Stimulated activated CD4-positive, alpha-beta T cell treated with anti-CD3 and anti-CD28 coated beads, Interleukin-15, amount 100 ng/mL, for 1 hour (primary cell): ENCODE measurements around the gene CYP2S1.
"Not testable (repeated sequence)": the region's sequence is repeated elsewhere in the genome, so short reads cannot be mapped to it uniquely, and the experiment has no call there.

Source experiments
- DNase-seq, 2 donors: peaks; one replicate each; pipeline ENCODE4 v3.0.0-alpha.2; 2020; ENCODE audit warnings: low read depth in 1 of 2, low spot score in 1 of 2

CYP2S1 gene

DNA sequence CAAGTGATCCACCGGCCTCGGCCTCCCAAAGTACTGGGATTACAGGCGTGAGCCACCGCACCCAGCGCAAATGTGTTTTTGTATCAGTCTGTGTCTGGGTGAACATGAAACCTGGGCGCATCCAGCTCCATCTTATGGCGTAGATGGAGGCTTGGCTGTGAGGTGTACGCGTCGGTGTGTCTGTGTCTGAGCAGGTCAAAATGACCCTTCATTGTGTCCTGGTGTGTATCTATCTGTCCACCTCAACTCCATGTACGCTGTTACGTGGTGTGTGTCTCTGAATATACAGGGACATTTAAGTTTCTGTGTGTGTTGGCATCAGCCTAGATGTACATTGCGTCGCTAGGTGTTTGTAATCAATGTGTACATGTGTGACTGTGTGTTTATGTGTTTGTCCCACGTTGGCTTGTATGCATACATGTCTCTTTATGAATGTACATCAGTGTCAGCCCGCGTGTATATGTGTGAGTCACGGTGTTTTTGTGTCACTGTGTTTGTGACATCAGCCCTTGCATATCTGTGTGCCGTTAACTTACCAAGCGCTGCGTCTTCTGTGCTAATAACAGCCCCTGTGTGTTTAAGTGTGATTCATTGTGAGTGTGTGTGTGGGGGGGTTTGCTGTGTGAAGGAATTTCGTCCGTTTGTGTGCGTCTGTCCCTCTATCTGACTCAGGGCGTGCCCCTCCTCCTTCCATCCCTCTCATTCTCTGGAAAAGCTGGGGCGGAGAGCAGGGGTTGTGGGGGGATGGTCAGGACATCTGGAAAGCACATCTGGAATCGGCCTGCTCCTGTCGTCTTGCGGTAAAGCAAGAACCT lies 32.4 kb downstream of the CYP2S1 start:
- DNase-seq: peak in 1 of 2 donors; percentile 12

DNA sequence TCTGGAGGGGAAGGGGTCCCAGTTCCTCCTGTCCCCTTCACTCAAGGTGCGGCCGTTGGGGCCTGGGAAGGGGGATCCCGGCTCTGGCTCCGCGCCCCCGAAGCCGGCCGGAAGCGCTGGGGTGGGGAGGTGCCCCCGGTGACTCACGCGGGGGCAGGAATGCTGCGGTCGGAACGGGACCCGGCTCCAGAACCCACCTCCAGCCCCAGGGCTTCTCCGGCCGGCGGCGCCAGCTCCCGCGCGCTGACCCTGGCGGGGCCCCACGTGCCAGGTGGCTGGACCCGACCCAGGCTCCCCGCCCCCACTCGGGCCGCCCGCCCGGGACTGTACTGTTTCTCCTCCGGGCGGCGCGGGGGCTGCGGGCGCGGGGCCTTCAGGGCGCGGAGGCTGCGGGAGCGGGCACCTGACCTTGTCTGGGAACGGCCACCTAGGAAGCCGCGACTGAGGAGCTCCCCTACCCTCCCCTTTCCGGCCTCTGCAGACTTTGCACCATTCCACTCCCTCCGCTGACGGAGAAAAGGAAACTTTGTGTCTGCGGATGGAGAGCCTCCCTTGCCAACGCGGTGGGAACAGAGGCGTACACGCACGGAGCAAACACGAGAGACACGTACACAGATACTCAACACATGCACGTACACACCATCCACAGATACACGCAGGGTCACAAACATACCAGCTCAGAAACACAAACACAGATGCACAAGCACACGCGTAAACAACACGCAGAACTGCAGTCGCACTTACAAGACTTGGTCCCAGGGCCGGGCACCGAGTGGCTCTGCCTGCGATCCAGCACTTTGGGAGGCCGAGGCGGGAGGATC lies 33.2 kb downstream of the CYP2S1 start:
- DNase-seq: peak; percentile 6 to 20

DNA sequence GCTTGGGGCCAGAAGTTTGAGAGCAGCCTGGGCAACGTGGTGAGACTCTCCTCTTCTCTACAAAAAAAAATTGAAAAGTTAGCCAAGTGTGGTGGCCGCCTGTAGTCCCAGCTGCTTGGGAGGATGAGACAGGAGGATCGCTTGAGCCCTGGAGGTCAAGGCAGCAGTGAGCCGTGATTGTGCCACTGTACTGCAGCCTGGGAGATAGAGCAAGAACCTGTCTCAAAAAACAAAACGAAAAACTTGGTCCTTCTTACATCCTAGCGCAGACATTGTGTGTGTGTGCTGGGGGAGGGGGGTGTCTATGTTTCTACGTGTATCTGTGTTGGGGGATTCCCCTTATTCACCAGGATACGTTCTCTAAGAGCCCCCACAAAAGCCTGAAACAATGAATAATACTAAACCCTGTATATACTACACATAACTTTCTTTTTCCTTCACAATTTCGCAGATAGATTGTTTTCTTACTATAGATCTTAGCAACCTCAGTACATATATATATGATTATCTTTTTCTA lies 33.9 kb downstream of the CYP2S1 start:
- DNase-seq: no peak

DNA sequence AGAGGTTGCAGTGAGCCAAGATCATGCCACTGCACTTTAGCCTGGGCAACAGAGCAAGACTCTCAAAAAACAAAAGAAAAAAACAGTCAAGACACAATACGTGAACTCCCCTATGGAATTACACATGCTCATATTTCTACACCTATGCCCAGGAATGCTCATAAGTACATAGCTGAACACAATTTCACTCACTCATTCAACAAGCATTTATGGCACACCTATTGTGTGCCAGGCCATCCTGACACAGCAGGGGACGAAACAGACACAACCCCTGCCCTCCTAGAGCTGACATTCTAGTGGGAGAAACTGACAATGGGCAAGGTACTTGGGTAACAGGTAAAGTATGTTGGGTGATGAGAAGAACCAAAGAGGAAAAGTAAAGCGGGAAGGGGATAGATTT lies 35.5 kb downstream of the CYP2S1 start:
- no peak for DNase-seq

DNA sequence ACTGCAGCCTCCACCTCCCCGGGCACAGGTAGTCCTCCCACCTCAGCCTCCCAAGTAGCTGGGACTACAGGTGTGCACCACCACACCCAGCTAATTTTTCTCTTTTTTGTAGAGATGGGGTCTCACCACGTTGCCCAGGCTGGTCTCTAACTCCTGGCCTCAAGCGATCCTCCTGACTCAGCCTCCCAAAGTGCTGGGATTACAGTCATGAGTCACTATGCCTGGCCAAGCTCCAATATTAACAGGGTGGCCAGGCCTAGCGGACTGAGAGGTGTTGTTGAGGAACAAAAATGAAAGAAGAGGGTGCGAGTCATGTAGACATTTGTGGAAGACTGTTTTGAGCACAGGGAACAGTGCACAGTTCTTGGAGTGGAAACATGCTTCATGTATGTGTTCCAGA lies 36.3 kb downstream of the CYP2S1 start:
- DNase-seq: not testable (repeated sequence)

DNA sequence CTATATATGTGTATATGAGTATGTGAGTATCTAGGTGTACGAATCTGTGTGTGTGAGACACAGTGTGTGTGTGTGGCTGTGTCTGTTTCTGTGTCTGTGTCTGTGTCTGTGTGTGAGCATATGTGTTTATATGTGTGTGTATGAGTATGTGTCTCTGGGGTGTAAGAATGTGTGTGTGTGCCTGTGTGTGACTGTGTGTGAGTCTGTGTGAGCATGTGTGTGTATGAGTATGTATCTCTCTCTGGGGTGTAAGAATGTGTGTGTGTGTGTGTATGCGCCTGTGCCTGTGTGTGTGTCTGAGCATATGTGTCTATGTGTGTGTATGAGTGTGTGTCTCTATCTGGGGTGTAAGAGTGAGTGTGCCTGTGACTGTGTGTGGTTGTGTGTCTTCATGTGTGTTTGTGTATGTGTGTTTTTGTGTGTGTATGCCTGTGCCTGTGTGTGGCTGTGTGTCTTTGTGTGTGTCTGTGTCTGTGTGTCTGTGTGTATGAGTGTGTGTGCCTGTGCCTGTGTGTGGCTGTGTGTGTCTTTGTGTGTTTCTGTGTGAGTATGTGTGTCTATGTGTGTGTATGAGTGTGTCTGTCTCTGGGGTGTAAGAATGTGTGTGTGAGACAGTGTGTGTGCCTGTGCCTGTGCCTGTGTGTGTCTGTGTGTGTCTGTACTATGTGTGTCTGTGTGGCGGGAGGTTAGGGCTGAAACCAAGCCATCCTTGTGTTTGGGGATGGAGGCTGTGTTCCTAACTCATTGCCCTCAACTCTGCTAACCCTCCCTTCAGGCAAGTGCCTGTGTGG lies 37.2 kb downstream of the CYP2S1 start:
- no peak for DNase-seq

DNA sequence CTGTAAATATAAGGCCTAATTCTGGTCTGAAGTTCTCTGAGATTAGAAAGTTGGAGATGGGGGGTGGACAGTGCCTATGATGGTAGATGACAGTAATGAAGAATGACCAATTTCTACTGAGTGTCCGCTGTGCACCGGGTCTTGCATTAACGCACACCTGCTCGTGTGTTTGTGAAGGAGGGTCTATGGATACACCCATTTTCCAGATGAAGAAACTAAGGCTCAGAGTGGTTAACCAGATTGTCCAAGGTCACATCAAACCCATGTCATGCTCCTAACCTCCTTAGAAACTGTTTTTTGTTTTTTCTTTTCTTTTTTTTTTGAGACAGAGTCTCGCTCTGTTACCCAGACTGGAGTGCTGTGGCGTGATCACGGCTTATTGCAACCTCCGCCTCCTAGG lies 39.7 kb downstream of the CYP2S1 start:
- no peak for DNase-seq

DNA sequence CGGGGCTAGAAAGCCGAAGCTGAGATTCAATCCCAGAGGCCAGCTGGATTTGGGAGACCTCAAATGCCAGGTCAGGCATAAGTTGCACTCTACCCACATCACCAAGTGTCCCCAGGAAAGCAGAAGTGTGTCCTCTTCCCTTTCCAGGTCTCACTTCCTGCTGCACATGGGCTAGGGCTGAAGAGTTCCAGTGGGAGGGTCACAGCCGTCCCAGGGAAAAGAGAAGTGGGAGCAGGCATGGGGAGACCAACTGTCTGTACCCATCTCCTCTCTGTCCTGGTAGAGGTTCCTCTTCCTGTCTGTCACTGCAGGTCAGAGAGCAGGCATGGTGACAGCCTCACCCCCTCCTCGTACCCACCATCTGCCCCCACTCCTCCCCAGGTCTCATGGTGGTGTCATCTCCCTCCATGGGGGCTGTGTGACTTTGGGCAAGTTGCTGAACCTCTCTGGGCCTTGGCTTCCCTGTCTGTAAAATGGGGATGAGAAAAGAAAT lies 40.8 kb downstream of the CYP2S1 start:
- no peak for DNase-seq

DNA sequence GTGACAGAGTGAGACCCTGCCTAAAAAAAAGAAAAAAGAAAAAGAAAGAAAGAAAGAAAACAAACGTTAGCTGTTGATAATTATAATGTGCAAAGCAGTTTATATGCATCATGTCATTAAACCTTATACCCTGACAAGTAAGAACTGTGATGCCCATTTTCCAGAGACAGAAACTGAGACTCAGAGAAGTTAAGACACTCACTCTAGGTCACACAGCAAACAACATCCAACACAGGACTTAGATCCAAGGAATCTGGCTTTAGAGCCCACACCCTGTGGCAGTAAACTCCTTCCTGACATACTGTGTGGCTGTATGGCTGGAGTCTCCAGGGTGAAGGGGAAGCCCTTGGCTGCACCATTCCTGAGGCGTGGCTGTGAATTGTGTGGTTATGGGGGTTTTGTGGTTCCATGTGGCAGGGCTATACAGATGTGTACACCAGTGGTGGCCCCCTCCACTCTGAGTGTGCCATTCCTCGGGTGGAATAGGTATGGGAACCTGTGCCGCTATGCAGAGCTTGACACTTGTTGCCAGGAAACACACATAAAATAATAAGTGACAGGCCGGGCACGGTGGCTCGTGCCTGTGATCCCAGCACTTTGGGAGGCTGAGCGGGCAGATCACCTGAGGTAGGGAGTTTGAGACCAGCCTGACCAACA lies 41.6 kb downstream of the CYP2S1 start:
- no peak for DNase-seq

DNA sequence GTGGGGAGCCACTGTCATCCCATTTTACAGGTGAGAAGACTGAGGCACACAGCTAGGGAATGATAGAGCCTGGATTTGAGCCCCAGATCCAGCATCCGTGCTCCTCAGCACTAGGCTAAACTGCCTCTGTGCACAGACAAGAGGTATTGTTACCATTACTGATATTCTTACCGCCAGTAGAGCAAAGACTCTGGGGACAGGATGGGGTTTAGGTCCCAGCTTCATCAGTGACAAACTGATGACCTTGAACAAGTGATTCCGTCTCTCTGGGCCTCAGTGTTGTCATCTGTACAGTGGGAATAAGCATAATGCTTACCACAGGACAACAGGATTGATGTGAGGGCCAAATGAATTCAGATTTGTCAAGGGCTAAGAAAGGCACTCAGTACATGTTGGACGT lies 42.5 kb downstream of the CYP2S1 start:
- no peak for DNase-seq

DNA sequence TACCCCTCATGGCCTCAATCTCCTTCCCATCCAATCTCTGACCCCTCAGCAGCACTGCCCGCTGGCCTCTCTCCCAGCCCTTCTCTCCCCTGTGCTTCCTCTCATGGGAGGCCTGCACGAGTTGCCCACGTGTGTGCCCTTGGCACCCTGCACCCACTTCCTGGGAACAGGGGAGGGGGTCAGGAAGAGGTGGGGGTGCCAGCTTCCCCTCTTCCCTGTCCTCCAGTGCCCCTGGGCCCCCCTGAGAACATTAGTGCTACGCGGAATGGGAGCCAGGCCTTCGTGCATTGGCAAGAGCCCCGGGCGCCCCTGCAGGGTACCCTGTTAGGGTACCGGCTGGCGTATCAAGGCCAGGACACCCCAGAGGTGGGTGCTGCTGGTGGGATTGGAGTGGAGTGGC lies 45.2 kb downstream of the CYP2S1 start:
- no peak for DNase-seq

DNA sequence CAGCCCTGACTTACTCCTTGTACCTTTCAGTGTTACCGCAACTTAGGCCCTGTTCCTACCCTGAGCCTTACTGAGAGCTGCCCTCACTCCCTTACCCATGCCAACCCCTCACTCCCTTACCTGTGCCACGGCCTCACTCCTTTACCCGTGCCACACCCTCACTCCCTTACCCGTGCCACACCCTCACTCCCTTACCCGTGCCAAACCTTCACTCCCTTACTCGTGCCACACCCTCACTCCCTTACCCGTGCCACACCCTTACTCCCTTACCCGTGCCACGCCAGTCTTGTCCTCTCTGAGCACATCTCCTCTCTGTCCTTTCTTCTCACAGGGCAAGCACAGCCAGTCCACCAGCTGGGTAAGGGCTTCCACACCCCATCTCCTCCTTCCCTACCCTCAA lies 46.3 kb downstream of the CYP2S1 start:
- no peak for DNase-seq

DNA sequence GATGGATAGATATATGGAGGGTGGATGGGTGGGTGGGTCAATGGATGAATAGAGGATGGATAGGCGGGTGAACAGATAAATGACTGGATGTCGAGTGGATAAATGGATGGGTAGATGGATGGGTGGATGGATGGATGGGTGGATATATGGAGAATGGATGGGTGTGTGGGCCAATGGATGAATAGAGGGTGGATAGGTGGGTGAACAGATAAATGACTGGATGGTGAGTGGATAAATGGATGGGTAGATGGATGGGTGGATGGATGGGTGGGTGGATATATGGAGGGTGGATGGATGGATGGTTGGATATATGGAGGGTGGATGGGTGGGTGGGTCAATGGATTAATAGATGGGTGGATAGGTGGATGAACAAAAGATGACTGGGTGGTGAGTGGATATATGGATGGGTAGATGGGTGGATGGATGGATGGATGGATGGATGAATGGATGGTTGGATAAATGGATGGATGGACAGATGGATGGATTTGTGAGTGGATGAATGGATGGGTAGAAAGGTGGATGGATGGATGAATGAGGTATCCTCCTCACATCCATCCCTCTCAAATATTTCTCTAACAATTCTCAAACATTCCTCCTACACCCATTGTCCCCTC lies 47.0 kb downstream of the CYP2S1 start:
- DNase-seq: no peak

DNA sequence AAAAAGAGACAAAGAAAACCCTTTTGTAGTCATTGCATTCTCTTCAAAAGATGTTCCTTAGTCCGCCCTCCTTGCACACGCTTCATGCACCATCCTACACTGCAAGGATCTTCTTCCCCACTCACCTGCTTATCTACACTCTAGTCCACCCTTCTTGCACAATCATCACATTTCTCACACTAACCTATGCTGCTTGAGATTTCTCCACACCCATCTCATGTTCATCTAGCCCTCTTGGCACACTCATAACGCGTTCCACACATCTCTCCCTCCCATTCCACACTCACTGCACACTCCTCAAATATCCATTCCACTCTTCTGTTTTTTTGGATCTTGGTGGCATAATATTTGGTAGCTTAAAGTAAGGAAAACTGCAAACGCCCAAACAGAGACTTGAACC lies 48.8 kb downstream of the CYP2S1 start:
- no peak for DNase-seq

DNA sequence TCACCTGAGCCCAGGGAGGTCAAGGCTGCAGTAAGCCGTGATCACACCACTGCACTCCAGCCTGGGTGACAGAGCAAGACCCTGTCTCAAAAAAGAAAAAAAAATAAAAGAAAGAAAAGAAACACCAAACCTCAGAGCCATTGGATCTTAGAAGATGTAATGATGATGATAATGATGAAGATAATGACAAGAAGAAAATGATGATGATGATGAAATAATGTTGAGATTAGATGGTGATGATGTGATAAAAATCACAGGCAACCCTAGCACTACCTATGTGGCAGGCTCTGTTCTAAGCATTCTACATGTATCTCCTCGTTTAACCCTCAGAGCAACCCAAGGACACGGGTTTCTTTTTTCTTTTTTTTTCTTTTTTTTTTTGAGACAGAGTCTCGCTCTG lies 51.1 kb downstream of the CYP2S1 start:
- DNase-seq: no peak

DNA sequence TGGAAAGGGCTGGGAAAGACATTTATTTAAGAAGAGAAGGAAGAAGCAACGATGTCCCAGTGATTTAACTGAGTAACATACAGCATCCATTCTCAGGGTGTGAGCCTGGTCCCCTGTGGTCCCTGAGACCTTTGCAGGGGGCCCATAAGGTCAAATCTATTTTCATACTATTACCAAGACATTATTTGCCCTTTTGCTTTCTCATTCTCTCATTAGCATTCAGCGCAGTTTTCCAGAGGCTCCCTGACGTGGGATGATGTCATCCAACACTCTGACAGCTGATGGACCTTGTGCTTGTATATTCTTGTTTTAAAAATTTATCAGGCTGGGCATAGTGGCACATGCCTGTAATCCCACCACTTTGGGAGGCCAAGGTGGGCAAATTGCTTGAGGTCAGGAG lies 52.8 kb downstream of the CYP2S1 start:
- DNase-seq: no peak

DNA sequence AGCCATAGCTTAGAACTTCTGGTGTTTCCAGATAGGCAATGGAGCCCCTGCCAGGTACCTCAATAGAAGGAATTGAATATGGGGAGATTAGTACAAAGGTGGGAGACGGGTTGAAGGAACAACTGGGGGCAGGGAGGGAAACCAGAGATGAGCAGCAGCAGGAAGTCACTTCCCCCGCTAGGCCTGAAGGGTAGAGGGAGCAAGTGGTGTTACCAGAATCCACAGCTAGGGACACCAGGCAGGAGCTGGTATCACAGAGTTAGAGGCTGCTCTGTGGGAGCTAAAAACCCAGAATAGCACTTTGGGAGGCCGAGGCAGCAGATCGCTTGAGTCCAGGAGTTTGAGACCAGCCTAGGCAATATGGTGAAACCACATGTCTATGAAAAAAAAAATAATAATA lies 55.9 kb downstream of the CYP2S1 start:
- no peak for DNase-seq

DNA sequence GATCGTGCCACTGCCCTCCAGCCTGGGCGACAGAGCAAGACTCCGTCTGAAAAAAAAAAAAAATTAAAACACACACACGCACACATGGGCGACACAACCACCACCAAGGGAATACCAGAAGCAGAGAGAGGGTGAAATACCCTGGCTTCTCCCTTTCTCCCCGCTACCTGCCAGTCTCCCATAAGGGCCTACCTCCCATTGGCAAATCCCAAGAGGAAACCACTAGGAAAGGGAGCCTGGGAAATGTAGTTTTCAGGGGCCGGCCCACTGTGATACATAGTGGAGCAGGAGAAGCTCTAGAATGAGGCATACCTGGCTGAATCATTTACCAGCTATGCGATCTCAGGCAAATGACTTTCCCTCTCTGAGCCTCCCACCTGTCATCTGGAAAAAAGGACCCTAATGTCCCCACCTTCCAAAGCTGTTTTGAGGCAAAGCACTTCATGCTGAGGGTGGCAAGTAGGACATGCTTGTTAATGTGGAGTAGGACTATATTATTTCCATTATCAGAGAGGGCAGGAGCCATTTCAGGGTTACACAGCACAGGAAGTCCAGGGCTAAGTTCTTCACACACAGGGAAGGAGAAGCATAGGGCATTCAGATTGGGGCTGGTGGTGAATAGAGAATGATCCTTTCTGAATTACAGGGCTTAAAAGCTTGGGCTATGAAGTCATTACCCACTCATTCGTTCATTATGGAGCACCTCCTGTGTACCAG lies 56.8 kb downstream of the CYP2S1 start:
- no peak for DNase-seq

DNA sequence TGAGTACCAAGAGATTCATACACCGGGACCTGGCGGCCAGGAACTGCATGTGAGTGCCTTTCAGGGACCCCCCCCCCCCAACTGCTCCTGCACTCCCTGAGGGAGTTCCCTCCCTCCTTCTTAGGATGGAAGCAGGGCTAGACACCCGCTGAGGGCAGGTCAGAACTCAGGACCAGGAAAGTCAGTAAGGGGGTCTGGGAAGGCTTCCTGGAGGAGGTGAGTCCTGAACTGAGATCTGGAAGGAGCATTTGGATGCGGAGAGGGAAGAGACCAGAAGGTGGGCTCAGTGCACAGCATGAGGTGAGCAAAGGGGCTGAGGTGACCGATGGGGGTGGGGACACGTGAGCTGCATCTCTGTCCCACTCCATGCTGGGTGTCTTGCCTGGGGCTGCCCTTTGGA lies 60.6 kb downstream of the CYP2S1 start:
- DNase-seq: no peak

DNA sequence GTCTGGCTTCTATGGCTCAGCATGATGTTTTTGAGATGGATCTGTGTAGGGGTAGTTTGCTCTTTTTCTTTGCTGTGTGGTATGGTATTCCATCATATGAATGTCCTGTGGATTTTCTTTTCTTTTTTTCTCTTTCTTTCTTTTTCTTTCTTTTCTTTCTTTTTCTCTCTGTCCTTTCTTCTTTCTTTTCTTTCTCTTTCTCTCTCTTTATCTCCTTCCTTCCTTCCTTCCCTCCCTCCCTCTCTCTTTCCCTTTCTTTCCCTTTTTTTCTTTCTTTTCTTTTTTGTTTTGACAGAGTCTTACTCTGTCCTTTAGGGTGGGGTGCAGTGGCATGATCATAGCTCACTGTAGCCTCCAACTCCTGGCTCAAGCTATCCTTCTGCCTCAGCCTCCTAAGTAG lies 62.2 kb downstream of the CYP2S1 start:
- no peak for DNase-seq
